Neural progenitor cell (in vitro differentiated cells): ENCODE measurements around the gene UBE2L3. TPM values are rescaled to one million over a fixed set of nuclear protein-coding genes. Genes with fewer than 3 reads are reported as not detected.
A peak's percentile ranks its signal among the peaks of the same experiment; 100 is the strongest.

Experiments used
- DNase-seq: peaks from one replicate; pipeline ENCODE4 v3.0.0-alpha.2; 2016; ENCODE audit warnings: low spot score
- H2AFZ ChIP-seq: fragments of 200-600 bp; sonication (generic); replicated peaks from 2 replicates; pipeline ENCODE4 v1.6.1; 2016; ENCODE audit warnings: antibody characterized with exemption
- H3F3A ChIP-seq: fragments of 200-600 bp; sonication (generic); 2 replicates; pipeline ENCODE4 v1.6.1; 2016; ENCODE audit warnings: antibody characterized with exemption, low read depth
- H3K27ac ChIP-seq: fragments of 200-600 bp; sonication (generic); 2 replicates; pipeline ENCODE4 v1.5.1; 2016; ENCODE audit warnings: mild to moderate bottlenecking
- H3K27me3 ChIP-seq: fragments of 200-600 bp; sonication (generic); 2 replicates; pipeline ENCODE4 v1.6.1; 2016; ENCODE audit warnings: mild to moderate bottlenecking, moderate library complexity
- H3K36me3 ChIP-seq: fragments of 200-600 bp; sonication (generic); 2 replicates; pipeline ENCODE4 v1.5.1; 2016
- H3K4me1 ChIP-seq: fragments of 200-600 bp; sonication (generic); 2 replicates; pipeline ENCODE4 v1.6.1; 2016; ENCODE audit warnings: mixed run types
- H3K4me2 ChIP-seq: fragments of 200-600 bp; sonication (generic); 2 replicates; pipeline ENCODE4 v1.6.1; 2016
- H3K4me3 ChIP-seq: fragments of 200-600 bp; sonication (generic); 2 replicates; pipeline ENCODE4 v1.5.1; 2016
- H3K79me2 ChIP-seq: fragments of 200-600 bp; sonication (generic); 2 replicates; pipeline ENCODE4 v1.6.1; 2016; ENCODE audit warnings: low read depth
- H3K9ac ChIP-seq: fragments of 200-600 bp; sonication (generic); 2 replicates; pipeline ENCODE4 v1.6.1; 2016
- H3K9me3 ChIP-seq: fragments of 200-600 bp; sonication (generic); 2 replicates; pipeline ENCODE4 v1.5.1; 2016; ENCODE audit warnings: low read depth
- H4K20me1 ChIP-seq: fragments of 200-600 bp; sonication (generic); 2 replicates; pipeline ENCODE4 v1.6.1; 2016; ENCODE audit warnings: low read depth
- H3K27ac Mint-ChIP-seq: 3 replicates; pipeline ENCODE4 v1.8.0; 2021; ENCODE audit warnings: mixed read lengths
- H3K27me3 Mint-ChIP-seq: 2 replicates; pipeline ENCODE4 v1.8.0; 2022; ENCODE audit warnings: low read depth, mild to moderate bottlenecking, inconsistent platforms, moderate library complexity, mixed read lengths; ENCODE audit not compliant: insufficient read depth
- H3K36me3 Mint-ChIP-seq: 3 replicates; pipeline ENCODE4 v1.8.0; 2021; ENCODE audit warnings: mixed read lengths
- H3K4me1 Mint-ChIP-seq: 3 replicates; pipeline ENCODE4 v1.8.0; 2021; ENCODE audit warnings: mixed read lengths
- H3K4me3 Mint-ChIP-seq: 3 replicates; pipeline ENCODE4 v1.8.0; 2021; ENCODE audit warnings: mild to moderate bottlenecking, moderate library complexity, mixed read lengths
- H3K9me3 Mint-ChIP-seq: 3 replicates; pipeline ENCODE4 v1.8.0; 2020; ENCODE audit warnings: mixed read lengths
- CTCF ChIP-seq: fragments of 200-600 bp; sonication (generic); IDR thresholded peaks from 2 replicates; pipeline ENCODE4 v1.5.1; 2017; ENCODE audit warnings: antibody characterized with exemption, mild to moderate bottlenecking
- EZH2 ChIP-seq: fragments of 200-600 bp; sonication (generic); IDR thresholded peaks from 2 replicates; pipeline ENCODE4 v1.6.1; 2017; ENCODE audit warnings: antibody characterized with exemption, mild to moderate bottlenecking, moderate library complexity
- EZH2phosphoT487 ChIP-seq: fragments of 200-600 bp; sonication (generic); IDR thresholded peaks from 2 replicates; pipeline ENCODE4 v1.6.1; 2017; ENCODE audit warnings: antibody characterized with exemption
- total RNA-seq: library from RNA; depleted of rRNA; stranded (reverse); fragments of >200 nt; gene quantifications from 2 replicates; pipeline ENCODE4 v1.2.3, GENCODE V29; 2015; ENCODE audit warnings: low replicate concordance

UBE2L3 gene
- total RNA-seq, 1 donor from 2014 or later: 61.2 TPM

GRCh38 chr22:21657360-21658032 lies 90.0 kb downstream of the UBE2L3 start:
- H3K27me3 ChIP-seq: no peaks in the 10 kb centered on the region
- H4K20me1 ChIP-seq: peaks cover 30% of the 10 kb centered on the region
- H3K4me3 Mint-ChIP-seq: peak overlapping the region; percentile 86
- H2AFZ ChIP-seq: no peak overlapping the region
- peaks cover 25% of the 10 kb centered on the region for H3K4me1 Mint-ChIP-seq
- H3K4me3 ChIP-seq: peak overlapping the region; percentile 51
- H3K79me2 ChIP-seq: peaks cover 20% of the 10 kb centered on the region
- TF ChIP-seq CTCF (peak; percentile 40), EZH2phosphoT487 (no peak), EZH2 (peak; percentile 31)
- no peaks in the 10 kb centered on the region for H3K9me3 ChIP-seq
- H3K36me3 Mint-ChIP-seq: peaks cover 5% of the 10 kb centered on the region
- DNase-seq: peak; percentile 93
- H3K9ac ChIP-seq: no peak overlapping the region
- H3K27me3 Mint-ChIP-seq: peaks cover 11% of the 10 kb centered on the region
- peaks cover 14% of the 10 kb centered on the region for H3K4me1 ChIP-seq
- peak overlapping the region; percentile 71 for H3K27ac ChIP-seq
- H3K9me3 Mint-ChIP-seq: peaks cover 2% of the 10 kb centered on the region
- peak overlapping the region; percentile 95 for H3K4me2 ChIP-seq
- H3F3A ChIP-seq: peaks cover 62% of the 10 kb centered on the region
- H3K36me3 ChIP-seq: no peaks in the 10 kb centered on the region
- peak overlapping the region; percentile 74 for H3K27ac Mint-ChIP-seq

- H3K4me3 Mint-ChIP-seq: peak overlapping the region; percentile 59
- no peak overlapping the region for H3K4me3 ChIP-seq
- no peaks in the 10 kb centered on the region for H3K36me3 ChIP-seq
- no peaks in the 10 kb centered on the region for H3K79me2 ChIP-seq
- no peak overlapping the region for H3K27ac ChIP-seq
- H3K27me3 ChIP-seq: no peaks in the 10 kb centered on the region
- peaks cover 14% of the 10 kb centered on the region for H3K27me3 Mint-ChIP-seq
- H4K20me1 ChIP-seq: peaks cover 12% of the 10 kb centered on the region
- no peak overlapping the region for H3K4me2 ChIP-seq
- DNase-seq: no peak
- no peak overlapping the region for H3K9ac ChIP-seq
- TF ChIP-seq CTCF (peak; percentile 5), EZH2 (no peak)
- no peak overlapping the region for H2AFZ ChIP-seq
- H3K4me1 ChIP-seq: peaks cover 6% of the 10 kb centered on the region
- peaks cover 21% of the 10 kb centered on the region for H3K4me1 Mint-ChIP-seq
- H3K9me3 Mint-ChIP-seq: peaks cover 3% of the 10 kb centered on the region
- H3K36me3 Mint-ChIP-seq: no peaks in the 10 kb centered on the region
- H3K9me3 ChIP-seq: no peaks in the 10 kb centered on the region
- peaks cover 40% of the 10 kb centered on the region for H3F3A ChIP-seq
- no peak overlapping the region for H3K27ac Mint-ChIP-seq
Measured at GRCh38 chr22:21659864-21660525, 92.5 kb downstream of the UBE2L3 start.

- Histone ChIP-seq H3K4me3 (no peak overlapping the region), H3K36me3 (no peaks in the 10 kb centered on the region), H3F3A (peaks cover 37% of the 10 kb centered on the region), H3K9me3 (no peaks in the 10 kb centered on the region), H3K9ac (no peak overlapping the region), H3K27ac (no peak overlapping the region), H3K79me2 (no peaks in the 10 kb centered on the region), H4K20me1 (peaks cover 10% of the 10 kb centered on the region), H3K27me3 (no peaks in the 10 kb centered on the region), H2AFZ (no peak overlapping the region), H3K4me1 (peaks cover 6% of the 10 kb centered on the region), H3K4me2 (no peak overlapping the region)
- Mint-ChIP-seq H3K4me1 (peaks cover 27% of the 10 kb centered on the region), H3K27me3 (peaks cover 16% of the 10 kb centered on the region), H3K36me3 (no peaks in the 10 kb centered on the region), H3K27ac (no peak overlapping the region), H3K4me3 (no peak overlapping the region), H3K9me3 (peaks cover 6% of the 10 kb centered on the region)
- no peak for TF ChIP-seq EZH2phosphoT487
- no peak for TF ChIP-seq CTCF
- no peak for TF ChIP-seq EZH2
- DNase-seq: no peak
Measured at GRCh38 chr22:21660904-21661303, 93.4 kb downstream of the UBE2L3 start.
